HG03103 (cell line): ENCODE data around the gene CEP250.
"Not testable (repeated sequence)": the region's sequence is repeated elsewhere in the genome, so short reads cannot be mapped to it uniquely, and the experiment has no call there.

Source experiments
- ATAC-seq: cut with Tn5 transposase; IDR thresholded peaks from one replicate; pipeline ENCODE4 v1.9.1; 2021; ENCODE audit warnings: low read depth; ENCODE audit not compliant: unreplicated experiment

Gene CEP250

DNA sequence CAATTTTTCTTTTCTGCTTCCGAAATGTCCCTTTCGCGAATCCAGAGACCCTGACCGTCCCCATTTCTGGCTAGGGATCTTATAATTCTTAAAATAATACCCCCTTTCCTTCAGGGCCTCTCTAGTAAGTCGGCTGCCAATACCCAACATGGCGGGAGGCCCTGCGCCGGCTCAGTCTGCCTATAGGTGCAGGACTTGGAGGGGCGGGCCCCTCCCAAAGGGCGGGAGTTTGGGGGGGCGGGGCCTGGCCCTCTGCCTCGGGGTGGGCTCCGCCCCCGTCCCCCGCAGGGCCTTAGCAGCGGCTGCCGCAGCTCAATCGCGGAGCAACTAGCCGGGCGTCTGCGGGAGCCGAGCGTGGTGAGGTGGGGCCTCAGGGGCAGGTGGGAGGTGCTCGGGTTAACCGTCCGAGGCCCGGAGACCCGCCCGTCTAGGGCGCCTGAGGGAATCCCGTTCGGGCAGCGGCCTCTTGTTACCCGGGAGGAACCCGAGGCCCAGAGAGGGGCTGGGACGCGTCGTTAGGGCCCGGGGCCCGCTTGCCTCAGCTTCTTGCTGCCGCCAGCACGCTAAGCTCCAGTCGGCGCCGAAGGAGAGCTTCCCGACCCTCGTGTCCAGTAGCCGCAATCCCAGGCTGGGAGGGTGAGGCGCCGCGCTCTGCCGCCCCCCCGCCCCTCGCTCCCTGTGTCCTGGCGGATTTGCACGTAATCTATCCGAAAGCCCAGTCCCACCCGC, at the start of gene CEP250:
Gene CEP250, plus strand, starts transcription at position 718 of the 729 bp plus-strand sequence. CDS start 6,770 bp downstream, outside the sequence.
- ATAC-seq: peak; percentile 84

DNA sequence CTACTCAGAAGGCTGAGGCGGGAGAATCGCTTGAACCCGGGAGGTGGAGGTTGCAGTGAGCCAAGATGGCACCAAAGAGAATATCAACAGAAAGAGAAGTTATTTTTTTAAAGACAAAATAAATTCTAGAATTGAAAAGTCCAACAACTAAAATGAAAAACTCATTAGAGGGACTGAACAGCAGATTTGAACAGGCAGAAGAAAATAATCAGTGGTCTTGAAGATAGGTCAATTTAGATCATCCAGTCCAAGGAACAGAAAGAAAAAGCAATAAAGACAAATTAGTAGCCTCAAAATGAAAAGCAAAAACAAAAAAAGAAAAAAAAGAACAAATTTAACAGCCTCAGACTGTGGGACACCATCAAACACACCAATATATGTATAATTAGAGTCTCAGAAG, 49.6 kb upstream of the CEP250 start:
- no peak for ATAC-seq

DNA sequence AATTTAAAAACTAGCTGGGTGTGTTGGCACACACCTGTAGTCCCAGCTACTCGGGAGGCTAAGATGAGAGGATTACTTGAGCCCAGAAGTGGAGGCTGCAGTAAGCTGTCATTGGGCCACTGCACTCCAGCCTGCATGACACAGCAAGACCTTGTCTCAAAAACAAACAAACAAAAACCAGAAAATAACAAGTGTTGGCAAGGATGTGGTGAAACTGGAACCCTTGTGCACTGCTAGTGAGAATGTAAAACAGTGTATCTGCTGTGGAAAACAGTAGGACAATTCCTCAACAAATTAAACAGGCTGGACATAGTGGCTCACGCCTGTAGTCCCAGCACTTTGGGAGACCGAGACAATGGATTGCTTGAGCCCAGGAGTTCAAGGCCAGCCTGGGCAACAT, 47.1 kb upstream of the CEP250 start:
- ATAC-seq: no peak

DNA sequence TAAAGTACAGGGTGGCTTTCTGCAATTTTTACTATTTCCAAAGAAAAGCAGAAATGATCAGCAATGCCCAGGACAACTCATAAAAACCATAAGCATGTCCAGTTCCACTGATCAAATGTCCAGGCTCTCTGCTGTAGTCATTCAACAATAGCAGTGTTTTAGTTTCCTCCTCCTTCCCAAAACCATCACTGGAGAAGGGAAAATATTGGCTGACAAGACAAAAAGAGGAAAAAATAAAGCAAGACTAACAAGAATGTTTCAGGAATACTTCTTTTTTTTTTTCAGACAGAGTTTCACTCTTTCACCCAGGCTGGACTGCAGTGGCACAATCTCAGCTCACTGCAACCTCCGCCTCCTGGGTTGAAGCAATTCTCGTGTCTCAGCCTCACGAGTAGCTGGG, 45.9 kb upstream of the CEP250 start:
- no peak for ATAC-seq

GRCh38 chr20:35410613-35411012, 44.8 kb upstream of the CEP250 start:
- no peak for ATAC-seq

GRCh38 chr20:35421322-35421721, 34.1 kb upstream of the CEP250 start:
- ATAC-seq: no peak

- ATAC-seq: no peak
Measured at GRCh38 chr20:35431621-35432429, 23.6 kb upstream of the CEP250 start.

- no peak for ATAC-seq
Measured at GRCh38 chr20:35432430-35432735, 23.0 kb upstream of the CEP250 start.

- ATAC-seq: no peak
Measured at GRCh38 chr20:35433337-35433736, 22.1 kb upstream of the CEP250 start.

GRCh38 chr20:35434085-35435005, 21.1 kb upstream of the CEP250 start:
- no peak for ATAC-seq

DNA sequence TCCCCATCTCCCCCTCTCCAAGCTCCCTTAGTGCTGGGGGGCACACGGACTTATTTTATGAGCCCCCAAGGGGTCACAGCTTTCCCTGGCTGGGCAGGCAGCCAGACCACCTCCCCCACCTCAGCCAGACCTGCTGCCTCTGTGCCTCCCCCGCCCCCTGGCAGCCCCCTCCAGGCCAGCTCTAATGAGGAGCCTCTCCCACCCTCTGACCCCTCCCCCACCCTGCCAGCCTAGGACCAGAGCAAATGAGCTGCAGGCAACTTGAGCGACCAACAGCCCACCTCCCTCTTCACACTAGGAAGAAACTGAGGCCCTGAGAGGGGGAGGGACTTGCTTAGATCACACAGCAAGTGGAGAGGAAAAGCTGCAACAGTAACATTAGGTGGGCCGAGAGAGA, 19.2 kb upstream of the CEP250 start:
- no peak for ATAC-seq

GRCh38 chr20:35437599-35437998, 17.8 kb upstream of the CEP250 start:
- ATAC-seq: no peak

DNA sequence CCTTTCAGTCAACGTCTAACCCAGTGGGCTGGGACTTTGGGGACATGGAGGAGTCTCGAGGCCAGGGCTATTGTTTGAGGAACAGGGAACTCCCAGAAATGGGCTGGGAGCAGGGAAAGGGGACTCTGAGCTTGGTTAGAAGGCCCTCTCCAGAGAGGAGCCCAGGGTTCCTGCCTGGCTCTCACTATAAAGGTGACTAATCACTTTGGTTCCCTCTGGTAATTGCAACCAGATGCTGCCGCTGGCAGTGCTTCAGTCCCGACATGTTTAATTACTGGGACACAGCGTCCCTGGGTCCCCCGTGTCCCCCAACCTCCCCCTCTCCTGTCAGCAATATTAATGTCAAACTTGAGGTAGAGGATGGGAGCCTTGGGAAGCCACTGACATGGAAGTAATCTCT, 12.4 kb upstream of the CEP250 start:
- no peak for ATAC-seq

GRCh38 chr20:35444226-35444625, 11.2 kb upstream of the CEP250 start:
- ATAC-seq: no peak

DNA sequence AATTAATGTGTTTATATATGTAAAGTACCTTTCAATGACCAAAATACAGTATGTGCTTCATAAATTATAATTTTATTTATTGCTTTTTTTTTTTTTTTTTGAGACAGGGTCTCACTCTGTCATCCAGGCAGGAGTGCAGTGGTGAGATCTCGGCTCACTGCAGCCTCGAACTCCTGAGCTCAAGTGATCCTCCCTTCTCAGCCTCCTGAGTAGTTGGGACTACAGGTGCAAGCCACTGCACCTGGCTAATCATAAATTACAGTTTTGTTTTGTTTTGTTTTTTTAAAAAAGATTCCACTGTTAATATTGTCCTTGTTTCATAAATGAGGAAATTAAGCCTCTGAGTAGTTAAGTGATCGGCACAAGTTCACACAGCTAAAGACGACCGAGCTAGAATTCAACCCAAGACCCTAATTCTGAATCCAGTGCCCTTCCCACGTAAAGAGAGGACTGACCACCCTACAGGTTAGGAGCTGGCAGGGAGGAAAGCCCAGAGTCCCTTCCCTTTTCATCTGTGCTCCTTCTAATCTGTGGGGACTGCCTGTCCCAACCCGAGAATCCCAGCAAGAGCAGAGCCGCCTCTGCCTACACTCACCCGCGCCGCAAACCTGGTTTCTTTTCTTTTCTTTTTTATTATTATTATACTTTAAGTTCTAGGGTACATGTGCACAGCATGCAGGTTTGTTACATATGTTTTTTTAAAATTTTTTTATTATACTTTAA, 8.9 kb upstream of the CEP250 start:
- ATAC-seq: no peak

DNA sequence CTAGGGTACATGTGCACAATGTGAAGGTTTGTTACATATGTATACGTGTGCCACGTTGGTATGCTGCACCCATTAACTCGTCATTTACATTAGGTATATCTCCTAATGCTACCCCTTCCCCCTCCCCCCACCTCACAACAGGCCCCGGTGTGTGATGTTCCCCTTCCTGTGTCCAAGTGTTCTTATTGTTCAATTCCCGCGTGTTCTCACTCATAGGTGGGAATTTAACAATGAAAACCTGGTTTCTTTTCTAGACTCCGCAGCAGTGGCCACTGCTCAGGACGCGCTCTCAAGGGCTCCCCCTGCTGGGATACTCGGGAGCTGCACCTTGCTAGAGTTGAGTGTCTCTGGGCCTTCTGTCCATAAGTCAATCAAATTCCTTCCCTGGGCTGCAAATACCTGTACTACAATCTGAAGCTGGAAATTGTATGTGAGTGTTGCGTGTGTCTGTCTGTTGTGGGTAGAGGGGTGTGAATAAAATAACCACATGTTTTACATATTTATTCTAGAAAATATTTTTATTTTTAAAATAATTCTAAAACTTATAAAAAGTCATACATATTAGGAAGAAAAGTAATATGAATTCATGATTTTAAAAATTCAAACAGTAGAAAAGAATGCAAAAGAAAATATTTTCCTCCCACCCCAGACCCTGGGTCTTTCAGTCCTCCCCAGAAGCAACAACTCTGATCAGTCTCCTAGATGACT, 8.2 kb upstream of the CEP250 start:
- no peak for ATAC-seq

DNA sequence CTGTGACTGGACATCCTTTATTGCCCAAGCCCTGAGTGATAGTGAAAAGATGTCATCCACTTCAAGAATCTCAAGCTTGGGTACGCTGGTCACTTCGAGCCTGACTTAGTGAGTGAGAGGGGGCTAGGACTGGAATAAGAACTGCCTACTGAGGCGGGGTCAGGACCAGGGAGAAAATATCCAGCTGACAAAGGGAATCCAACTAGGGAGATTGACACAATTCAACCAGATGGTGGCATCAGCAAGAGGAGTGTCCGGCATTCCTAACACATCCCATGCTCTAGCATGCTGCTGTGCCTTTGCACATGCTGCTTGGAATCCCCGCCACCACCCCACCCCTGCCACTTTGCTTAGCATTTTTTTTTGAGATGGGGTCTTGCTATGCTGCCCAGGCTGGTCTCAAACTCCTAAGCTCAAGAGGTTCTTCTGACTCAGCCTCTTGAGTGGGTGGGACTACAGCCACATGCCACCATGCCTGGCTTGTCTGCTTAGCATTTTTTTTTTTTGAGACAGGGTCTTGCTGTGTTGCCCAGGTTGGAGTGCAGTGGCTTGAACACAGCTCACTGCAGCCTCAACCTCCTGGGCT, 6.5 kb upstream of the CEP250 start:
- ATAC-seq: no peak

GRCh38 chr20:35449855-35450254, 5.5 kb upstream of the CEP250 start:
- not testable (repeated sequence) for ATAC-seq

DNA sequence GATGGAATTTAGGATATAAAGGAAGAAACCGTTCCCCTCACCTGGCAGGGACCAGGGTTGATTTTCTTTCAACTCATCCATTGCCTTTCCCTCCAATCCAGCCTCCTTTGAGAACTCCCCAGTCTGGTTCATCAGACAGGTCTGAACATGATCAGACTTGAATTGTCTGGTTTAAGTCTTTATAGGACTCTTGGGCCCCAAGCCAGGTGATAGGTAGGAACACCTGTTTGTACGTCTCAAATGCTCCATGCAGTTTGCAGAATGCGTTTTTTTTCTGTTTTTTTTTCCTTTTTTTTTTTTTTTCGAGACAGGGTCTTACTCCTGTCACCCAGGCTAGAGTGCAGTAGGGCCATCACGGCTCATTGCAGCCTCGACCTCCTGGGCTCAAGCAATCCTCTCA, 4.1 kb upstream of the CEP250 start:
- no peak for ATAC-seq
